HepG2 (cell line): ENCODE data around the gene GSK3A. TPM values are rescaled to one million over a fixed set of nuclear protein-coding genes. Genes with fewer than 3 reads are reported as not detected.

ENCODE experiments used
- HOXA9 ChIP-seq: sonication (generic); formaldehyde crosslinking; IDR thresholded peaks from 2 replicates; pipeline ENCODE4 v1.8.1; 2022; ENCODE audit warnings: missing genetic modification reagents, mild to moderate bottlenecking, moderate library complexity, borderline replicate concordance
- JUN ChIP-seq: sonication (generic); formaldehyde crosslinking; IDR thresholded peaks from 2 replicates; pipeline ENCODE4 v1.4.0; 2020; ENCODE audit warnings: mild to moderate bottlenecking, missing genetic modification reagents
- MEIS1 ChIP-seq: sonication (generic); formaldehyde crosslinking; IDR thresholded peaks from 2 replicates; pipeline ENCODE4 v1.9.0; 2021; ENCODE audit warnings: mild to moderate bottlenecking, missing genetic modification reagents, moderate library complexity, borderline replicate concordance
- SNAI1 ChIP-seq: sonication (generic); formaldehyde crosslinking; IDR thresholded peaks from 2 replicates; pipeline ENCODE4 v1.5.0; 2020; ENCODE audit warnings: mild to moderate bottlenecking, missing genetic modification reagents, borderline replicate concordance
- SUZ12 ChIP-seq: fragments of 150-350 bp; IDR thresholded peaks from 2 replicates; pipeline ENCODE4 v1.6.1; 2014; ENCODE audit warnings: low read depth, low read length
- ZMAT3 ChIP-seq: sonication (generic); formaldehyde crosslinking; conservative IDR thresholded peaks from 2 replicates; pipeline ENCODE4 v1.7.0; 2021; ENCODE audit warnings: missing genetic modification reagents
- polyA plus RNA-seq, 8 experiments: library from polyadenylated mRNA; depleted of rRNA in 3 of 8; stranded (reverse) in 7 of 8; unstranded in 1 of 8; fragments of >200 nt; fragmentation: Illumina TruSeq in 4 of 8; extraction: Trizol in 4 of 8; gene quantifications; 2 replicates each; pipeline versions ENCODE4 v1.2.1 to v1.2.3, GENCODE V29; 2011 to 2016; ENCODE audit warnings: low read depth in 4 of 8, missing spikeins in 1 of 8, mixed read lengths in 1 of 8; ENCODE audit not compliant: insufficient read depth in 1 of 8
- total RNA-seq, 5 experiments: library from RNA; depleted of rRNA; stranded (reverse); fragments of >200 nt; fragmentation: Illumina TruSeq; extraction: Trizol; gene quantifications; 2 replicates each; pipeline ENCODE4 v1.2.3, GENCODE V29; 2016; ENCODE audit warnings: low read depth in 1 of 5
- TF ChIP-seq, protein P1 (sequence below): sonication (generic); formaldehyde crosslinking; IDR thresholded peaks from one replicate; pipeline ENCODE4 v1.5.1; 2020; ENCODE audit warnings: mild to moderate bottlenecking, missing genetic modification reagents; ENCODE audit errors: not compliant biosample characterization
- TF ChIP-seq, protein P2 (sequence below): sonication (generic); formaldehyde crosslinking; IDR thresholded peaks from 2 replicates; pipeline ENCODE4 v1.4.0; 2020; ENCODE audit warnings: missing genetic modification reagents
- TF ChIP-seq, protein P3 (sequence below), 2 experiments: sonication (generic) in 1 of 2; formaldehyde crosslinking in 1 of 2; IDR thresholded peaks; 2 replicates each; pipeline versions ENCODE4 v1.4.0 to v1.6.1; 2018 to 2020; ENCODE audit warnings: missing genetic modification reagents in 2 of 2, borderline replicate concordance in 1 of 2, low read depth in 1 of 2, mild to moderate bottlenecking in 1 of 2, missing biosample characterization in 1 of 2
- TF ChIP-seq, protein P4 (sequence below): IDR thresholded peaks from 2 replicates; pipeline ENCODE4 v1.6.1; 2016; ENCODE audit warnings: missing compliant biosample characterization, missing genetic modification reagents, borderline replicate concordance

The GSK3A gene
- total and polyA plus RNA-seq, 2 of the 13 experiments (the other 11 are each of a cell fraction or from before 2014, with no cell fraction given): 16.9 to 52.5 TPM

DNA sequence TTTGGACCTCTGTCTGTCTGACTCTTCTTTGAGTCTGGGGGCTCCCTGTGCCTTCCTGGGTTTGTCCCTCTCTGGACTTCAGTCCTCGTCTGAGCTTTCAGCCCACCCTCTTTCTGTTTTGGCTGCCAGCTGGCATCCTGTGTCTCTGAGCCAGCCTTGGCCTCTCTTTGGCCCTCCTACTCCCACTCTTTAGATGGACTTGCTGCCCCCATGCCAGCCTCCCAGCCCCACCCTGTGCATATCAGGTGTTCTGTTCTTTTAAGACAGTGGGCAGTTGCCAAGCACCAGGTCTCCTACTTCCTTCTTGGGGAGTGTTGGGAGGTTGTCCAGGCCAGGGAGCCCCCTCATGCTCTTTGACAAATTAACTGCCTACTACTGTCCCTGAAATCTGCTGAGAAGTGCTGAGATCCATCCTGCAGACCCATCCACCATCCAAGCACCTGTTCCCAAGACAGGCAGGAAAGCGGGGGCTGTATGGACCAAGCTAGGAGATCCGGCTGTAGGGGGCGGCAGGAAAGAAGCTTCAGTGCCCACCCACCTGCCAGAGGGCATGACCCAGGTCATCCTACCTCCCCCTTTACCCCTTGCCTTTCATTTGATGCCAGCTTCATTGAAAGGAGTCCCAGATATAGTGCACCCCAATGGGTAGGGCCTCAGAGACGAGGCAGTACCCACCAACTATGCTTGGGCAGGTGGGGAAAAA is 36.2 kb upstream of the GSK3A start (continued):
- TF ChIP-seq, protein P1, sequence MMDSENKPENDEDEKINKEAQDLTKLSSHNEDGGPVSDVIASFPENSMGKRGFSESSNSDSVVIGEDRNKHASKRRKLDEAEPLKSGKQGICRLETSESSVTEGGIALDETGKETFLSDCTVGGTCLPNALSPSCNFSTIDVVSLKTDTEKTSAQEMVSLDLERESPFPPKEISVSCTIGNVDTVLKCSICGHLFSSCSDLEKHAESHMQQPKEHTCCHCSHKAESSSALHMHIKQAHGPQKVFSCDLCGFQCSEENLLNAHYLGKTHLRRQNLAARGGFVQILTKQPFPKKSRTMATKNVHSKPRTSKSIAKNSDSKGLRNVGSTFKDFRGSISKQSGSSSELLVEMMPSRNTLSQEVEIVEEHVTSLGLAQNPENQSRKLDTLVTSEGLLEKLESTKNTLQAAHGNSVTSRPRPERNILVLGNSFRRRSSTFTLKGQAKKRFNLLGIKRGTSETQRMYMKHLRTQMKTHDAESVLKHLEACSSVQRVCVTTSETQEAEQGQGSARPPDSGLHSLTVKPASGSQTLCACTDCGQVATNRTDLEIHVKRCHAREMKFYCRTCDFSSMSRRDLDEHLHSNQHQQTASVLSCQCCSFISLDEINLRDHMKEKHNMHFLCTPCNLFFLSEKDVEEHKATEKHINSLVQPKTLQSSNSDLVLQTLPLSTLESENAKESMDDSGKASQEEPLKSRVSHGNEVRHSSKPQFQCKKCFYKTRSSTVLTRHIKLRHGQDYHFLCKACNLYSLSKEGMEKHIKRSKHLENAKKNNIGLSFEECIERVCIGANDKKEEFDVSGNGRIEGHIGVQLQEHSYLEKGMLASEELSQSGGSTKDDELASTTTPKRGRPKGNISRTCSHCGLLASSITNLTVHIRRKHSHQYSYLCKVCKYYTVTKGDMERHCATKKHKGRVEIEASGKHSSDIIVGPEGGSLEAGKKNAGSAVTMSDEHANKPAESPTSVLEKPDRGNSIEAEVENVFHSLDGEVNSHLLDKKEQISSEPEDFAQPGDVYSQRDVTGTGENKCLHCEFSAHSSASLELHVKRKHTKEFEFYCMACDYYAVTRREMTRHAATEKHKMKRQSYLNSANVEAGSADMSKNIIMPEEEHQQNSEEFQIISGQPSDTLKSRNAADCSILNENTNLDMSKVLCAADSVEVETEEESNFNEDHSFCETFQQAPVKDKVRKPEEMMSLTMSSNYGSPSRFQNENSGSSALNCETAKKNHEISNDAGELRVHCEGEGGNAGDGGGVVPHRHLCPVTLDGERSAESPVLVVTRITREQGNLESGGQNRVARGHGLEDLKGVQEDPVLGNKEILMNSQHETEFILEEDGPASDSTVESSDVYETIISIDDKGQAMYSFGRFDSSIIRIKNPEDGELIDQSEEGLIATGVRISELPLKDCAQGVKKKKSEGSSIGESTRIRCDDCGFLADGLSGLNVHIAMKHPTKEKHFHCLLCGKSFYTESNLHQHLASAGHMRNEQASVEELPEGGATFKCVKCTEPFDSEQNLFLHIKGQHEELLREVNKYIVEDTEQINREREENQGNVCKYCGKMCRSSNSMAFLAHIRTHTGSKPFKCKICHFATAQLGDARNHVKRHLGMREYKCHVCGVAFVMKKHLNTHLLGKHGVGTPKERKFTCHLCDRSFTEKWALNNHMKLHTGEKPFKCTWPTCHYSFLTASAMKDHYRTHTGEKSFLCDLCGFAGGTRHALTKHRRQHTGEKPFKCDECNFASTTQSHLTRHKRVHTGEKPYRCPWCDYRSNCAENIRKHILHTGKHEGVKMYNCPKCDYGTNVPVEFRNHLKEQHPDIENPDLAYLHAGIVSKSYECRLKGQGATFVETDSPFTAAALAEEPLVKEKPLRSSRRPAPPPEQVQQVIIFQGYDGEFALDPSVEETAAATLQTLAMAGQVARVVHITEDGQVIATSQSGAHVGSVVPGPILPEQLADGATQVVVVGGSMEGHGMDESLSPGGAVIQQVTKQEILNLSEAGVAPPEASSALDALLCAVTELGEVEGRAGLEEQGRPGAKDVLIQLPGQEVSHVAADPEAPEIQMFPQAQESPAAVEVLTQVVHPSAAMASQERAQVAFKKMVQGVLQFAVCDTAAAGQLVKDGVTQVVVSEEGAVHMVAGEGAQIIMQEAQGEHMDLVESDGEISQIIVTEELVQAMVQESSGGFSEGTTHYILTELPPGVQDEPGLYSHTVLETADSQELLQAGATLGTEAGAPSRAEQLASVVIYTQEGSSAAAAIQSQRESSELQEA (CRISPR knock-in tag): no peak
- TF ChIP-seq, protein P2, sequence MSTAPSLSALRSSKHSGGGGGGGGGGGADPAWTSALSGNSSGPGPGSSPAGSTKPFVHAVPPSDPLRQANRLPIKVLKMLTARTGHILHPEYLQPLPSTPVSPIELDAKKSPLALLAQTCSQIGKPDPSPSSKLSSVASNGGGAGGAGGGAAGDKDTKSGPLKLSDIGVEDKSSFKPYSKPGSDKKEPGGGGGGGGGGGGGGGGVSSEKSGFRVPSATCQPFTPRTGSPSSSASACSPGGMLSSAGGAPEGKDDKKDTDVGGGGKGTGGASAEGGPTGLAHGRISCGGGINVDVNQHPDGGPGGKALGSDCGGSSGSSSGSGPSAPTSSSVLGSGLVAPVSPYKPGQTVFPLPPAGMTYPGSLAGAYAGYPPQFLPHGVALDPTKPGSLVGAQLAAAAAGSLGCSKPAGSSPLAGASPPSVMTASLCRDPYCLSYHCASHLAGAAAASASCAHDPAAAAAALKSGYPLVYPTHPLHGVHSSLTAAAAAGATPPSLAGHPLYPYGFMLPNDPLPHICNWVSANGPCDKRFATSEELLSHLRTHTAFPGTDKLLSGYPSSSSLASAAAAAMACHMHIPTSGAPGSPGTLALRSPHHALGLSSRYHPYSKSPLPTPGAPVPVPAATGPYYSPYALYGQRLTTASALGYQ: no peak
- TF ChIP-seq ZMAT3 (CRISPR knock-in tag): no peak
- TF ChIP-seq, protein P3, sequence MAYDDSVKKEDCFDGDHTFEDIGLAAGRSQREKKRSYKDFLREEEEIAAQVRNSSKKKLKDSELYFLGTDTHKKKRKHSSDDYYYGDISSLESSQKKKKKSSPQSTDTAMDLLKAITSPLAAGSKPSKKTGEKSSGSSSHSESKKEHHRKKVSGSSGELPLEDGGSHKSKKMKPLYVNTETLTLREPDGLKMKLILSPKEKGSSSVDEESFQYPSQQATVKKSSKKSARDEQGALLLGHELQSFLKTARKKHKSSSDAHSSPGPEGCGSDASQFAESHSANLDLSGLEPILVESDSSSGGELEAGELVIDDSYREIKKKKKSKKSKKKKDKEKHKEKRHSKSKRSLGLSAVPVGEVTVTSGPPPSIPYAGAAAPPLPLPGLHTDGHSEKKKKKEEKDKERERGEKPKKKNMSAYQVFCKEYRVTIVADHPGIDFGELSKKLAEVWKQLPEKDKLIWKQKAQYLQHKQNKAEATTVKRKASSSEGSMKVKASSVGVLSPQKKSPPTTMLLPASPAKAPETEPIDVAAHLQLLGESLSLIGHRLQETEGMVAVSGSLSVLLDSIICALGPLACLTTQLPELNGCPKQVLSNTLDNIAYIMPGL (CRISPR knock-in tag; IDR thresholded peaks at IDR 0.05; ENCODE audit: borderline replicate concordance in 1 of 2, low read depth in 1 of 2): no peak
- TF ChIP-seq SUZ12: no peak
- TF ChIP-seq MEIS1 (CRISPR knock-in tag): no peak
- TF ChIP-seq, protein P4, sequence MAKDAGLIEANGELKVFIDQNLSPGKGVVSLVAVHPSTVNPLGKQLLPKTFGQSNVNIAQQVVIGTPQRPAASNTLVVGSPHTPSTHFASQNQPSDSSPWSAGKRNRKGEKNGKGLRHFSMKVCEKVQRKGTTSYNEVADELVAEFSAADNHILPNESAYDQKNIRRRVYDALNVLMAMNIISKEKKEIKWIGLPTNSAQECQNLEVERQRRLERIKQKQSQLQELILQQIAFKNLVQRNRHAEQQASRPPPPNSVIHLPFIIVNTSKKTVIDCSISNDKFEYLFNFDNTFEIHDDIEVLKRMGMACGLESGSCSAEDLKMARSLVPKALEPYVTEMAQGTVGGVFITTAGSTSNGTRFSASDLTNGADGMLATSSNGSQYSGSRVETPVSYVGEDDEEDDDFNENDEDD: no peak
- no peak for TF ChIP-seq JUN
- TF ChIP-seq HOXA9: no peak
- TF ChIP-seq SNAI1: no peak
